MG63 (cell line): ENCODE data around the gene GPM6B. TPM values are rescaled to one million over a fixed set of nuclear protein-coding genes. Genes with fewer than 3 reads are reported as not detected.
A peak's percentile ranks its signal among the peaks of the same experiment; 100 is the strongest.

Source experiments
- DNase-seq: peaks from one replicate; pipeline ENCODE4 v3.0.0-alpha.2; 2020
- H3K27me3 ChIP-seq: fragments of 250-450 bp; sonication (Bioruptor Pico); 2 replicates; pipeline ENCODE4 v1.5.1; 2020; ENCODE audit warnings: mild to moderate bottlenecking, moderate library complexity
- H3K36me3 ChIP-seq: fragments of 250-450 bp; sonication (Bioruptor Pico); 2 replicates; pipeline ENCODE4 v1.5.1; 2020; ENCODE audit warnings: mild to moderate bottlenecking, moderate library complexity
- H3K4me3 ChIP-seq: fragments of 250-450 bp; sonication (Bioruptor Pico); 2 replicates; pipeline ENCODE4 v1.5.1; 2020; ENCODE audit warnings: mild to moderate bottlenecking, moderate library complexity
- H3K9me3 ChIP-seq: fragments of 250-450 bp; sonication (Bioruptor Pico); 2 replicates; pipeline ENCODE4 v1.5.1; 2020; ENCODE audit warnings: mild to moderate bottlenecking, moderate library complexity
- total RNA-seq: library from RNA; depleted of rRNA; stranded (reverse); fragments of >200 nt; shearing (Covaris generic); gene quantifications from 2 replicates; pipeline ENCODE4 v1.2.3, GENCODE V29; 2014; ENCODE audit warnings: low replicate concordance

The GPM6B gene
- total RNA-seq, 1 experiment from 2014 or later, result 0.16 TPM

GRCh38 chrX:13828392-13828791 lies 11.5 kb upstream of the GPM6B start:
- no peak overlapping the region for H3K4me3 ChIP-seq
- no peaks in the 10 kb centered on the region for H3K27me3 ChIP-seq
- peak; percentile 10 for DNase-seq
- no peaks in the 10 kb centered on the region for H3K36me3 ChIP-seq
- H3K9me3 ChIP-seq, result no peaks in the 10 kb centered on the region

- no peaks in the 10 kb centered on the region for H3K27me3 ChIP-seq
- H3K9me3 ChIP-seq, result no peaks in the 10 kb centered on the region
- H3K36me3 ChIP-seq, result no peaks in the 10 kb centered on the region
- H3K4me3 ChIP-seq, result no peak overlapping the region
- DNase-seq, result no peak
Measured at GRCh38 chrX:13827298-13828090, 10.6 kb upstream of the GPM6B start.

- no peak overlapping the region for H3K4me3 ChIP-seq
- no peak for DNase-seq
- H3K9me3 ChIP-seq, result no peaks in the 10 kb centered on the region
- H3K27me3 ChIP-seq, result no peaks in the 10 kb centered on the region
- H3K36me3 ChIP-seq, result no peaks in the 10 kb centered on the region
Measured at GRCh38 chrX:13826770-13827169, 9.9 kb upstream of the GPM6B start.

GRCh38 chrX:13825178-13825762 lies 8.4 kb upstream of the GPM6B start:
- no peaks in the 10 kb centered on the region for H3K9me3 ChIP-seq
- DNase-seq, result no peak
- no peak overlapping the region for H3K4me3 ChIP-seq
- H3K27me3 ChIP-seq, result no peaks in the 10 kb centered on the region
- H3K36me3 ChIP-seq, result no peaks in the 10 kb centered on the region

GRCh38 chrX:13824746-13825145 lies 7.9 kb upstream of the GPM6B start:
- no peak overlapping the region for H3K4me3 ChIP-seq
- H3K9me3 ChIP-seq, result no peaks in the 10 kb centered on the region
- DNase-seq, result no peak

GRCh38 chrX:13821738-13822137 lies 4.8 kb upstream of the GPM6B start:
- no peaks in the 10 kb centered on the region for H3K36me3 ChIP-seq

More at GRCh38 chrX:13824746-13825145, 7.9 kb upstream of the GPM6B start:
- Histone ChIP-seq H3K27me3 (no peaks in the 10 kb centered on the region), H3K36me3 (no peaks in the 10 kb centered on the region)

GRCh38 chrX:13816176-13816575 lies 717 bp downstream of the GPM6B start:
- H3K27me3 ChIP-seq, result no peaks in the 10 kb centered on the region; the same call in 1 of the 2 replicates
- H3K4me3 ChIP-seq, result no peak overlapping the region
- H3K36me3 ChIP-seq, result no peaks in the 10 kb centered on the region
- DNase-seq, result no peak
- no peaks in the 10 kb centered on the region for H3K9me3 ChIP-seq

More at GRCh38 chrX:13821738-13822137, 4.8 kb upstream of the GPM6B start:
- Histone ChIP-seq H3K4me3 (no peak overlapping the region), H3K9me3 (no peaks in the 10 kb centered on the region), H3K27me3 (no peaks in the 10 kb centered on the region)
- DNase-seq, result no peak

- Histone ChIP-seq H3K4me3 (no peak overlapping the region), H3K27me3 (no peaks in the 10 kb centered on the region; the same call in 1 of the 2 replicates), H3K36me3 (no peaks in the 10 kb centered on the region), H3K9me3 (no peaks in the 10 kb centered on the region)
- no peak for DNase-seq
Measured at GRCh38 chrX:13815664-13816063, 1.2 kb downstream of the GPM6B start.

- H3K27me3 ChIP-seq, result no peaks in the 10 kb centered on the region; the same call in 1 of the 2 replicates
- no peaks in the 10 kb centered on the region for H3K9me3 ChIP-seq
- no peak overlapping the region for H3K4me3 ChIP-seq
- H3K36me3 ChIP-seq, result no peaks in the 10 kb centered on the region
- DNase-seq, result no peak
Measured at GRCh38 chrX:13808865-13809264, 8.0 kb downstream of the GPM6B start.

GRCh38 chrX:13808293-13808692 lies 8.6 kb downstream of the GPM6B start:
- no peaks in the 10 kb centered on the region; the same call in 1 of the 2 replicates for H3K27me3 ChIP-seq
- H3K36me3 ChIP-seq, result no peaks in the 10 kb centered on the region
- H3K4me3 ChIP-seq, result no peak overlapping the region
- H3K9me3 ChIP-seq, result no peaks in the 10 kb centered on the region
- DNase-seq, result no peak

- H3K9me3 ChIP-seq, result no peaks in the 10 kb centered on the region
Measured at GRCh38 chrX:13805241-13805640, 11.7 kb downstream of the GPM6B start.

GRCh38 chrX:13803116-13803515 lies 13.8 kb downstream of the GPM6B start:
- no peaks in the 10 kb centered on the region for H3K27me3 ChIP-seq
- H3K4me3 ChIP-seq, result no peak overlapping the region
- no peaks in the 10 kb centered on the region for H3K36me3 ChIP-seq
- DNase-seq, result no peak
- H3K9me3 ChIP-seq, result no peaks in the 10 kb centered on the region

More at GRCh38 chrX:13805241-13805640, 11.7 kb downstream of the GPM6B start:
- no peaks in the 10 kb centered on the region for H3K36me3 ChIP-seq
- no peak for DNase-seq
- H3K4me3 ChIP-seq, result no peak overlapping the region
- H3K27me3 ChIP-seq, result no peaks in the 10 kb centered on the region

GRCh38 chrX:13798184-13798583 lies 18.7 kb downstream of the GPM6B start:
- H3K9me3 ChIP-seq, result no peaks in the 10 kb centered on the region
- no peaks in the 10 kb centered on the region for H3K27me3 ChIP-seq
- no peak overlapping the region for H3K4me3 ChIP-seq
- H3K36me3 ChIP-seq, result no peaks in the 10 kb centered on the region
- DNase-seq, result no peak

- Histone ChIP-seq H3K36me3 (no peaks in the 10 kb centered on the region), H3K4me3 (no peak overlapping the region), H3K27me3 (no peaks in the 10 kb centered on the region), H3K9me3 (no peaks in the 10 kb centered on the region)
- DNase-seq, result no peak
Measured at GRCh38 chrX:13797512-13797911, 19.4 kb downstream of the GPM6B start.

GRCh38 chrX:13794417-13794816 lies 22.5 kb downstream of the GPM6B start:
- DNase-seq, result no peak
- Histone ChIP-seq H3K4me3 (no peak overlapping the region), H3K36me3 (no peaks in the 10 kb centered on the region), H3K9me3 (no peaks in the 10 kb centered on the region), H3K27me3 (no peaks in the 10 kb centered on the region)

- Histone ChIP-seq H3K27me3 (no peaks in the 10 kb centered on the region), H3K4me3 (no peak overlapping the region), H3K9me3 (no peaks in the 10 kb centered on the region), H3K36me3 (no peaks in the 10 kb centered on the region)
- DNase-seq, result no peak
Measured at GRCh38 chrX:13793897-13794296, 23.0 kb downstream of the GPM6B start.

- Histone ChIP-seq H3K9me3 (no peaks in the 10 kb centered on the region), H3K4me3 (no peak overlapping the region)
- no peak for DNase-seq
Measured at GRCh38 chrX:13791559-13791958, 25.3 kb downstream of the GPM6B start.

GRCh38 chrX:13791145-13791544 lies 25.7 kb downstream of the GPM6B start:
- Histone ChIP-seq H3K4me3 (no peak overlapping the region), H3K36me3 (no peaks in the 10 kb centered on the region), H3K9me3 (no peaks in the 10 kb centered on the region), H3K27me3 (no peaks in the 10 kb centered on the region)
- no peak for DNase-seq

More at GRCh38 chrX:13791559-13791958, 25.3 kb downstream of the GPM6B start:
- no peaks in the 10 kb centered on the region for H3K27me3 ChIP-seq
- no peaks in the 10 kb centered on the region for H3K36me3 ChIP-seq
